ENCODE results near the gene DSCAM.

Gene DSCAM

DNA sequence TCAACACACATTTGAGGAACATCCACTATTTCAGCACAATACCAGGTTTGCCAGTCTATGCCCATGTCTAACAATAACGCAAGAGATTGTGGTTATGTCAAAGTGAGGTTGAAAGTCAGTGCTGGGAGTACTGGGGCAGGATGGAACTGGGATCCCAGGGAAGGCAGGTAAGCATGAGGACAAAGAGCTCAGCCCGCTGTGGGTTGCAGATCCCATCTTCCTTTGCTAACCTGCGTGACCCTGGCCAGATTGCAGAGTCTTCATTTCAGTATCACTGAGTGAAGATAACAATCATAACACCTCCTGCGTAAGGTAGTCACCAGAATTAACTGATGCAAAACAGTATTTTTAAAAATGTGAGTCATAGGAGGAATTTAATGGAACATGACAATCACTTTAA is 729.7 kb downstream of the DSCAM start:
- no peak for DNase-seq (ENCODE audit: low spot score)
- TF ChIP-seq CTCF (IDR thresholded peaks at IDR 0.05; ENCODE audit: extremely low read depth, insufficient read depth, missing control alignments) = no peak
- in situ Hi-C loops (cut with MboI; ENCODE audit: low pct_unique_long_range_greater_than_20kb, low sequenced_read_pairs, unreplicated experiment) = no loop called here

DNA sequence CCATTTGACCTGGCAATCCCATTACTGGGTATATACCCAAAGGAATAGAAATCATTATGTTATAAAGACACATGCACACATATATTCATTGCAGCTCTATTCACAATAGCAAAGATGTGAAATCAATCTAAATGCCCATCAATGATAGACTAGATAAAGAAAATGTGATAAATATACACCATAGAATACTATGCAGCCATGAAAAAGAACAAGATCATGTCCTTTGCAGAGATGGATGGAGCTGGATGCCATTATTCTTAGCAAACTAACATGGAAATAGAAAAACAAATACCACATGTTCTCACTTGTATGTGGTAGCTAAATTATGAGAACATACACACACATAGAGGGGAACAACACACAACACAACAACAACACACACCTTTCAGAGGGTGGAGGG is 731.2 kb downstream of the DSCAM start:
- in situ Hi-C loops (cut with MboI; ENCODE audit: low pct_unique_long_range_greater_than_20kb, low sequenced_read_pairs, unreplicated experiment) = no loop called here
- TF ChIP-seq CTCF (IDR thresholded peaks at IDR 0.05; ENCODE audit: extremely low read depth, insufficient read depth, missing control alignments) = no peak
- no peak for DNase-seq (ENCODE audit: low spot score)

DNA sequence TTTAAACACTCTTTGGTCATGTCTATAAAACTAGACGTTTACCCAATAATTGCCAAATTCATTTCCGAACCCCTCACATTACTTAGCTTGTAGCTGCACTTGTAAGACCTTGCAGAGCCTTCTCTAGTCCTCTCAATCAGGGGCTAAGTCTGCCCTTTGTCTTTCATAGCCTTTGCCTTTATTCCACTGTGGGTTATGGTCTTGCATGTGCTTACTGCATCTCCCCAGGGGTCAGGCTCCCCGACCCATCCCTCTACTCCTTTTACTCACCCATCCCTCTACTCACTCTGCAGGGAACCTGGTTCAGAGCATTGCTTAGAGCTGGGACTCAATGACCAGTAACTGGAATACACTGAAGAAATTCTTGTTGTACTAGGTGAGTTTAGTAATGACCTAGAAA is 744.3 kb downstream of the DSCAM start:
- in situ Hi-C loops (cut with MboI; ENCODE audit: low pct_unique_long_range_greater_than_20kb, low sequenced_read_pairs, unreplicated experiment) = no loop called here
- no peak for DNase-seq (ENCODE audit: low spot score)
- TF ChIP-seq CTCF (IDR thresholded peaks at IDR 0.05; ENCODE audit: extremely low read depth, insufficient read depth, missing control alignments) = no peak

- no peak for DNase-seq (ENCODE audit: low spot score)
- no peak for TF ChIP-seq CTCF (IDR thresholded peaks at IDR 0.05; ENCODE audit: extremely low read depth, insufficient read depth, missing control alignments)
Measured at GRCh38 chr21:40099809-40100208, 747.1 kb downstream of the DSCAM start.

GRCh38 chr21:40095477-40095876 is 751.5 kb downstream of the DSCAM start:
- no peak for TF ChIP-seq CTCF (IDR thresholded peaks at IDR 0.05; ENCODE audit: extremely low read depth, insufficient read depth, missing control alignments)
- no peak for DNase-seq (ENCODE audit: low spot score)
- in situ Hi-C loops (cut with MboI; ENCODE audit: low pct_unique_long_range_greater_than_20kb, low sequenced_read_pairs, unreplicated experiment) = no loop called here

More at GRCh38 chr21:40099809-40100208, 747.1 kb downstream of the DSCAM start:
- in situ Hi-C loops (cut with MboI; ENCODE audit: low pct_unique_long_range_greater_than_20kb, low sequenced_read_pairs, unreplicated experiment) = no loop called here

- DNase-seq (ENCODE audit: low spot score) = no peak
- in situ Hi-C loops (cut with MboI; ENCODE audit: low pct_unique_long_range_greater_than_20kb, low sequenced_read_pairs, unreplicated experiment) = no loop called here
- TF ChIP-seq CTCF (IDR thresholded peaks at IDR 0.05; ENCODE audit: extremely low read depth, insufficient read depth, missing control alignments) = no peak
Measured at GRCh38 chr21:40080385-40080784, 766.6 kb downstream of the DSCAM start.

- in situ Hi-C loops (cut with MboI; ENCODE audit: low pct_unique_long_range_greater_than_20kb, low sequenced_read_pairs, unreplicated experiment) = no loop called here
- DNase-seq (ENCODE audit: low spot score) = no peak
- no peak for TF ChIP-seq CTCF (IDR thresholded peaks at IDR 0.05; ENCODE audit: extremely low read depth, insufficient read depth, missing control alignments)
Measured at GRCh38 chr21:40074710-40075109, 772.2 kb downstream of the DSCAM start.

Data from GM13977 (cell line).